B cell (primary cell): ENCODE data around the gene ZFYVE9.

Experiments
- CTCF ChIP-seq: fragments of 200-600 bp; IDR thresholded peaks from one replicate; pipeline ENCODE4 v1.8.0; 2022; ENCODE audit warnings: antibody characterized with exemption, mild to moderate bottlenecking
- EZH2 ChIP-seq: IDR thresholded peaks from 2 replicates; pipeline ENCODE4 v1.6.1; 2012; ENCODE audit warnings: borderline replicate concordance, low read depth, mild to moderate bottlenecking, moderate library complexity, low read length; ENCODE audit not compliant: insufficient read depth, poor library complexity, severe bottlenecking

DNA sequence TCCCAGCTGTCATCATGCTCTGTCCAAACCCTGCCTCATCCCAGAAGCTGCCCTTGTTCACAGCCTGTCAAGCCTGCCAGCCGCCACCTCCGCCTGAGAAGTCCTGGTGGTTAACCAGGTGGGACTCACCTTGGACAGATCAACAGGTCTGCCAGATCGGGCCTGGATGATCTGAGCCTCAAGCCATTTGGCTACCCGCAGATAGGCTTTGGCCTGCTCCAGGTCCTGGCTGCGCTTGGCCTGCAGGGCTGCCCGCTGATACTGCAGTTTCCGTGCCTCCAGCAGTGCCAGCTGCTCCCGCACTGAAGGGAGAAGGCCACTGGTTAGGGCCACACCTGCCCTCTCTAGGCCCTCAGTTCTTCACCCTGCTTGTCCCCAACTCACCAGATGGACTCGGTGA lies 215.5 kb downstream of the ZFYVE9 start:
- TF ChIP-seq CTCF (no peak), EZH2 (no peak)
